Measurements from ENCODE around the gene ELFN2.

Gene ELFN2

DNA sequence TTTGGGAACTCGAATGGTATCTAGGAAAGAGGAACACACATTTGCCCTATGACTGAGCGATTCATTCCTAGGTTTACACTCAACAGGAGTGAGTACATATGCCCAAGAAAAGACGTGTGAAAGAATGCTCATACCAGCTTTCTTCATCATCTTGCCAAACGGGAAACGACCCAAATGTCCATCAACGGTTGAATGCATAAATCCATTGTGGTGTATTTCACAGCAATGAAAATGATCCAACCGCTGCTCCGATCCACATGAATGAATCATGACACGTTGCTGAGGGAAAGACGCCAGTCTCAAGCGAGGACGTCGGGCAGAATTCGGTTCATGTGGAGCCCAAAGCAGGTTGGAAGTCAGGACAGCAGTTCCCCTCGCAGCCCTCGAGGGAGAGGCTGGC lies 73.4 kb downstream of the ELFN2 start:
- DNase-seq = peak; percentile 51

DNA sequence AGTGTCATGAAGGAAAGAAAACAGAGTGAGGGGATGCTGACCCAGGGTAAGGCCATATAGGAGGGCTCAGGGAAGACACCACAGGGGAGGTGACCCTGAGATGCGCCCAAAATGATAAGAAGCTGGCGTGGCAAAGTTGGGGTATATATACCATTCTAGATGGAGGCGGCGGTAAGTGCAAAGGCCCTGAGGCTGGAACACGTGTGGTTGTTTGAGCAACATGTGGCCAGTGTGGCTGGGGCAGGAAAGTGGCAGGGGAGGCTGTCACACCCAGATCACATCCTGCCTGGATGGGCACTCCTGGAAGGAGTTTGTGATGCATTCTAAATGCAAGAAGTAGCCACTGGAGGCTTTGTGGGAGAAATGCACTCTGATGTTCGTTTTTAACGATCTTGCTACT lies 74.8 kb downstream of the ELFN2 start:
- DNase-seq = no peak

DNA sequence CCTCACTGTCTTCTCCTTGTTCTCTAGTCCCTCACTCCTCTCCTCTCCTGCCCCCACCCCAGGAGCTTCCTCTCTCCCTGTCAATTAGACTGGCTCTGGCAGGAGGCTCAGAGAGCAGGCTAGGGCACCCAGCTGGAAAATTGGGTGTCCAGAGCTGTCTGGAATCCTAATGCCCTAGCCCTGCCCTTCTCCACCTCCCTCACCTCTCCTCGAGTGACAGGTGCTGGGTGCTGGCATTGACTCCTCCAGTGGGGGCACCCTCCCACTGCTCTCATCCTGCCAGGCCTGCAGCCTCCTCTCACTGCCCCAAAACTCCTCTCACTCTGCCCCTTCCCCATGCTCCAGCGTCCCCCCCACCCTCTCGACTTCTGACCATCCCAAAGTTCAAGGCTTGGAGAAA lies 76.0 kb downstream of the ELFN2 start:
- DNase-seq = no peak

DNA sequence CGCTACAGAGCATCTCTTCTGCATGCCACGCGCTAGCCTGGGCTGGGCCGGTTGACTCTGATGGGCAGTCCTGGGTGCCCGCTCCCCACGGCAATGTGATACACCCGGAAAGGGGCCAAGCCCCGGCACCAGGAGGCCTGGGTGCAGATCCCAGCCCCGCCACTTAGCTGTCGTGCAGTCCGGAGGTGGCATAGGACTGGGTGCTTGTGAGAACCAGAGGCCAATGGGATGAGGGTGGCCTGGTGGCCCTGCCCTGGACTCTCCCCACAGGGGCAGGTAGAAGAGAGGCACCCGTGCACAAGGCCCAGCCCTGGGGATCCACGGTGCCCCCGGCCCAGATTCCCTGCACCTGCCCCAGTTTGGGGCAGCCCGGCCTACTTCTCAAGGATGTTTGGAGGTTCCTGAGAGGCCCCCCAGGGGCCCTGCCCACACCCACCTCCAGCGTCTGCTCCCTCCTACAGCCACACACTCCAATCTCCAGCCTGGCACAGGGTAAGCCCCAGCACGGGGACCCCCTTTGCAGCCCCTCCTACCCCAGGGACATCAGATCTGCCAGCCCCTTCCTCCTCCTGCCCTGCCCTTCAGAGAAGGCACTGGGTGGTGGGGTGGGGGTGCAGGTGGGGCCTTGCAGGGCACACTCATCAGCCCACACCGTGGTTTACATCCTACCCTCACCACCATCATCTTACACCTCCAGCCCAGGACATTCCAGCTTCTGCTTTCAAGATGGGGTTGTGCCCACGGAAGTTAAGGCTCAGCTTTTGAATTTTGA lies 78.0 kb downstream of the ELFN2 start:
- DNase-seq = no peak

DNA sequence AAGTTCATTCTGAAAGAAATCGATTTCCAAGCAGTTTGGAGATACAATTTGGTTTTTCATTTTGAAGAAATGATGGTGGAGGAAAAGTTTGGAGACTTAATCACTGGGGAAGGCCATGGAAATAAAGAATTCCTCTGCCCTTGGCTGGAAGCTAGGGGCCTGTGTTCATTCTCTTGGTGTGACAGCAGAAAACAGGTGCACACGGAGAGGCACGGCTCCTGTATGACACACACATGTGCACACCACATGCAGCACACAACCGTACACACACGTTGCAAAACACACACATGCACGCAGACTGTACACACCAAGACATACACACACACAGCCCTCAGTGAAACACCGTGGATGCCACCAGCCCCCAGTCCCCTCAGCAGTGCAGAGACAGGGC lies 80.8 kb downstream of the ELFN2 start:
- DNase-seq = no peak

DNA sequence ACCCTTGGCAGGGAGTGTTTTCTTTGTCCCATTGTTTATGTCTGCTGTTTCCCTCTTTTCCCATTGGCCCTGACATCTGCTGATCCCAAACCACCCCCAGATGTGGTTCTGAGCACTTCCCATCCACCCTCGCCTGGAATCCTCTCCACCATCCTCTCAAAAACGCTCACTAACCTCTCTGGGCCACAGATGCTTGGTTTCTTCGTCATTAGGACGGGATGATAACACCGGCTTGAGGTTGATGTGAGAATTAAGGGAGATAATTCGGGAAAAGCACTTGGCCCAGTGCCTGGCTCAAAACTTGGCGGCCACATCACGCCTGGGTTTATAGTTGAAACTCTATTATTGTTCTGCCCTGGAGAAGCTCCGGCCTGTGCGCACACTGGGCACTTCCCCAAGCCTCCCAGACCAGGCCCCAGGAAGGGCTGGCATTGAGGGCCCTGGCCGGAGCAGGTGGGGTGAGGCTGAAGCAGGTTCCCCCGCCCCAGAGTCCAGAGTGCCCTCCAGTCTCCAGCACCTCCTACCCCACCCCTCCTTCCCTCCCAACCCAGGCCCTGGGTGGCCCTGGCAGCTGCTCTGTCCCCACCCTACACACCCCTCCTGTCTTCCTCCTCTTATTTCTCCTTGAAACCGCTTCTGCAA lies 81.3 kb downstream of the ELFN2 start:
- DNase-seq = peak; percentile 96

DNA sequence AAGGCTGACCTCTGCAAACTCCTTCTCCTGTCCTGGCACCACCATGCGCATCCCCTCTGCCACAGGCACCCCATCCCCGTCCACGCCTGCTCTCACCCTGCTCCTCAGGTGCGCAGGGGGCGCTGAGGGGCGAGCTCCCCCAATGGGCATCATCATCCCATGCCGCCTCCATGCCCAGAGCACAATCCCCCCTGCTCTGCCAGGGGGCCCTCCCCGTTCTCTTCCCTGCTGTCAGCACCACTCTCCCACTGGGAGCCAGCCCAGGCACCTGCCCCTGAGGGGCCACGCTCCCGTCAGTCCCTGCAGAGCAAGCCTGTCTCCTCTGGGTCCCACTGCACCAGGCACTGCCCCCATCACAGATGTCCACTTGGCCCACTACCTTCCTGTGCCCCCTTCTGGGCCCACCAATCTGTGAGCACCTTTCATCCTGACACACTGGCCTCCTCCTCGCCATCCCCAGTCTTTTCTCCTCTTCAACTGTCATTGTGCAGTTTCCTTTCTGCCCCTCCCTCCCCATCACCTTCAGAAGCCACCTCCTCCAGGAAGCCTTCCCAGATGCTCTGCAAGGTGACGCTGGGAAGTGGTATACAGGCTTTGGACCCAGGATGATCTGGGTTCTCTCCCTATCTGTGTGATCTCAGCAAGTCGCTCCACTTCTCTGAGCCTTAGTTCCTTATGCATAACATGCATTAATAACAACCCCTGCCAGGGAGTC lies 82.4 kb downstream of the ELFN2 start:
- no peak for DNase-seq

DNA sequence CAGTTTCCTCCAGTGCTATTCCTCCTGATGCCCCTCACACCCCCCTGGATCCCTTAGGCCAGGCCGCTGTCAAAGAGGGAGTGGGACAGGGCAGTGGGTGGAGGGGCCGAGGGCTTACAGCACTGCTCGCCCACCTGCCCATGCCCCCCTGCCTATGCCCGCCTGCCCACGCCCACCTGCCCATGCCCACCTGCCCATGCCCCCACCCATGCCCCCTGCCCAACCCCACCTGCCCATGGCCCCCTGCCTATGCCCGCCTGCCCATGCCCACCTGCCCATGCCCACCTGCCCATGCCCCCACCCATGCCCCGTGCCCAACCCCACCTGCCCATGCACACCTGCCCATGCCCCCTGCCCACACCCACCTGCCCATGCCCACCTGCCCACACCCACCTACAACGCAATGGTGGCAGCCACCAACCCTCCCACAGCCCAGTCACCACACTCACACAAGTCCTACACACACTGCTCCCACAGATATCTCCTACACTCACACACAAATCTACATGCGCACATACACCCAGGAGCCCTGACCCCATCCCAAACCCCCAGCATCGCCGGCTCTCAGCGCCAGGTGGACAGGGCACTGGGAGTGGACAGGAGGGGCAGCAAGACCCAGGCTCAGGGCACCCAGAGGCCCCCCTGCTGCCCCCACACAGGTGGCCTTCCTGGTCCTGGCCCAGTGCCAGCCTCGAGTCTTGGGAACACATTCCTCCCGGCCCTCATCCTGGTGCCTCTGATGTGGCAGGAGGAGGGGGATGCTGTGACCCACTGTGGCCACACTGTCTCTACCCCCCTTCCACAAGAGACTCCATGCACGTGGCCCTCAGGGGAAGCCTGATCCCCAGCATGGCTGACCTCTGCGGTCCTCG lies 83.2 kb downstream of the ELFN2 start:
- no peak for DNase-seq

DNA sequence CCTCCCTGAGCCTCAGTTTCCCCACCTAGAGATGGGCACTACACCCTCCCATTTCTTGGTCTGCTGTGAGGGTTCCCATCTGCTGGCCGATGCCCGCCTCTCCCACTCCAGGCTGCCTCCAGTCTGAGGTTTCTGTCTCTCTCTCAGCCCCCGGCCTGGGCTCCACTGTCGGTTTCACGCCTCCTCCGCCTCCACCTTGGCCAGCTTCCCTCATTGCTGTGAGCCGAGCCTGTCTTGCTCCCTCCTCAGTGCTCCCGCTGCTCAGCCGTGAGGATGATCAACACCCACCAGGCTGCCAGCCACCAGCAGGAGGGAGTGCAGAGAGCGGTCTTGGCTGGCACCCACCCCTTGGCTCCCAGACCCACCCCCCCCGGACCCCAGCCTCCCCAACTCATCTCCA lies 83.9 kb downstream of the ELFN2 start:
- no peak for DNase-seq

DNA sequence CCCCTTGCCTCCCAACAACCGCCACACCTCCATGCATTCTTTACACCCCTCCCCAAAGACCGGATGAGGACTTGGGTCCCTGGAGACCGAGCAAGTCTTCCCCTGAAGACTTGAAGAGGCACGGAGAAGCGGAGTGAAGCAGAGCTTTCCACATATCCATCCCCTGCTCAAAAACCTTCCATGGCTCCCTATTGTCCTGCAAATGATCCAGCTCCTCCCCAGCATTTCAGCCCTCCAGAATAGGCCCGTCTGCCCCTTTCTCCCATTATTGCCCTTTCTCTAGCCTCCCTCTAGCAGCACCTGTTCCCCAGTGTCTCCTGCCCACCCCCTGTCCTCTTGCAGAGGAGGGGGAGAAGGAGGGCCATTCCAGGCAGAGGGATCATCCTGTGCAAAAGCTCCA lies 85.2 kb downstream of the ELFN2 start:
- DNase-seq = no peak

DNA sequence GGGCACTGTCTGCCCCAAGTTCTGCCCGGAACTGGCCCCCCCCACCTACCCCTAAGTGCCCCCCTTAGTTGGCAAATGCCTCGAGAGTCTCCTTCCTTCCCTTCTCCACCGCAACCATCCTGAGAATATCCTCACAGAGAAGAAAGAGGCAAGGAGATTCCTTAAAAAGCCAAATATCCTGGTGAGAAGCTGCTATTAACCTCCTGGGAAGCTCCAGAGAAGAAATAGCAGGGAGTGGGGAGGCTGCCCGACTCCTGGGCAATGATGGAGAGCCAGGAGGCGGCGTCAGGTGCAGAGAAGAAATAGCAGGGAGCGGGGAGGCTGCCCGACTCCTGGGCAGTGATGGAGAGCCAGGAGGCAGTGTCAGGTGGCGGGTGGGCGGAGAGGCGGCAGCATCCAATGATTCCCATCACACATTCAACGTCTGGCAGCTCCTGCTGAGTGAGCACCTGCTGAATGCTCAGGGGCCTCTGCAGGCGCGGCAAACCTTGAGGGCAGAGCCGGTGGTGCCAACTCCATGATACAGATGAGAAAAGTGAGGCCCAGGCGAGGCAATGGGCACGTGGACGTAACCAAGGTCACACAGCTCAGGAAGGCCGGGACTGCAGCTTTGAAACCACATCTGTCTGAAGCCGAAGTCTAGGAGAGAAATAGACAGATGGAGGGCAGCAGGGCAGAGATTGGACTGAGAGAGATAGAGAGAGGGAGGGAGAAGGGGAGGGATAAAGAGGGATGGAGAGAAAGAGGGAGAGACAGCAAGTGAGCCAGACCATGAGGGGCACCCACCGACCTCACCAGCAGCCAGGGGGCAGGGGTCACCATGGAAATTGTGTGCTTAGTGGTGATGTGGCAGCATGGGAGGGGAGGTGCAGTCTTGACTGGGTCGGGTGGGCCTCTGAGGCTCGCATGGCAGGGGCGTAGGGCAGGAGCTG lies 86.7 kb downstream of the ELFN2 start:
- no peak for DNase-seq

DNA sequence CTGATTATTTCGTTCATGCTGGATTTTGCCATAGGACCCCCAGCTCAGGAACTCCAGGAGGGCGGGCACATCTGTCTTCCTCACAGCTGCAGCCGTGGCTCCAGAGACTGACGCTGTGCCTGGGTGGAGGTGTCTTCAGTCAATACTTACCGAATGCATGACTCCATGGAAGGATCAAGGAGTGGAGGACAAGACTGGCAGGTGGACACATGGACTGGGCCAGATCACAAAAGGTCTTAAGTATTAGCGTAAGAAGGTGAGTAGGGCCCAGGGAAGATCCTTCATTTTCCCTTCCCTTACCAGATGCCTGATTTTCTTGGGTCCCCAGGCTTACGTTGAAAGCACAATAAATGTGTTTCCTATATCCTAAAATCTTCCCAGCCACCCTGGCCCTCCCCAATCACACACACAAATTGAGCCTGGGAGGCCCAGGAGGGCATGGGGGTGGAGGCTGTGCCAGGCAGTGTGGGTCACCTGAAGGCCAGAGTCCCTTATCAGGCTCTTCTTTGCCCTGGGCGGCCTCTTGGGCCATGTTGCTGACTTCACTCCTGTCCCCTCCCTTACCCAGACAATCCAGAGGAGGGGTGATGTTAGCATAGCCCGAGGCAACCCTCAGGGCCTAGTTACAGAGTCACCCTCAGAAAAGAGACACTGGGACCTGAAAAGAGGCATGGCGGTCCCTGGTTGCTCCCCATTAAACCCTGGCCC lies 88.6 kb downstream of the ELFN2 start:
- DNase-seq = no peak

DNA sequence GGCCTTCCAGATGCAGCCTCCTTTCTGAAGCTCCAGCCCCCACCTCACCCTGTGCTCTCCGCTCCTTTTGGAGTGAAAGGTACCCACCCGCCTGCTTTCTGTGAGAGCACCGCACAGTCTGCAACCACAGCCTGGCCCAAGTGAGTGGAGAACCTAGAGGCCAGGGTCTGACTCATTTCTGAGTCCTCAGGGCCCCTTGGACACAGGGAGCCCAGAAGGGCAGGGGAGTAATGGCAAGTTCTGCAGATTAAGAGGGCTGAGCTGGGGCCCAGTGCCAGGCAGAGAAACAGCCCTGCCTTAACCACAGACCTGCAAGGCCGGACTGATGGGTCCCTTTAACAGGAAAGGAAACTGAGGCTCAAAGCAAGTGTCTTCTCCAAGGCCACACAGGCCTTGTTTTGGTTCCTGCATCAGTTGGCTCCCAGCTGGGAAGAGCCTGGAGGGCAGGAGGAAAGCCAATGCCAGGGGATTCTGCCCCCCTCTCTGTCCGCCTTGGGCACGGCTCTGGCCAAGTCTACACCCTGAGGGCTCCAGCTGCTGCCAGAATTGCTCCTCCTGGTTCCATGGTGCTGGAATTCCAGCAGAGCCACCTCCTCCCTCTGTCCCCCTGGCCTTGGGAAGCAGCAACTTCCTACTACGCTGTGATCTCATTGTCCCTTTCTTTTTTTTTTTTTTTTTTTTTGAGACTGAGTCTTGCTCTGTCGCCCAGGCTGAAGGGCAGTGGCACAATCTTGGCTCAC lies 89.9 kb downstream of the ELFN2 start:
- DNase-seq = no peak

DNA sequence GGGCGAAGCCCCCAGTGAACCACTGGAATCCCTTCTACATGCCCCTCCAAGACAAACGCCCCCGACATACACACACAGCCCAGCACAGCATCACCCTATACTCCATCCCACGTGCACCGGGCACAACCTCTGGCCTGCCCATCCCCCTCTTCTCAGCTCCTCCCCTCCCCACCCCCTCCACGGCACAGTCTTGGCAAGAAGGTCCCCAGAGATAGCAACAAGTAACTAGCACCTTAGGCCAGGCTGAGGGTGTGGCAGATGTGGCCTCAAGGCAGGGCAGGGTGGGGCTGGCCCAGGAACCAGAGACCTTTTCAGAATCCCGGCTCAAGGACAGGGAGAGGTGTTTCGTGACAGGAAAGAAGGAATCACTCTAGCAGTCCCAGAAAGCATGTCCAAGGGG lies 90.7 kb downstream of the ELFN2 start:
- no peak for DNase-seq

DNA sequence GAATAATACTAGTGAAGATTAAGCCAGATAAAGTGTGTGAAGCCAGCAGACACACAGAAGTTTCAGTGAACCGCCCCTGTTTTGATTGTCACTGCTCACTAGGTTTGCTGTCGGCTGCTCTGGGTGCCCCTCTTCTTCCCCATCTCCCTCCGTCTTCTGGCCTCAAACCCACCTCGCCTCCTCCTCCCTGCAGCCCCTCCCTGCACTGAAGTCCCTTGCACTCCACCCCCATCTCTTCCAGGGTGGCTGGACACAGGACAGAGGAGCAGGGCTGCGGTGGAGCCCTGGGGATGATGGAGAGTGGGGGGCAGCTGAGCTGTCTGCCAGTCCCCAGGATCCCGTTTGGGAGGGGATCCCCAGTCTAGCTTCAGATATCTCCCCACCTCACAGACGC lies 91.5 kb downstream of the ELFN2 start:
- DNase-seq = no peak

DNA sequence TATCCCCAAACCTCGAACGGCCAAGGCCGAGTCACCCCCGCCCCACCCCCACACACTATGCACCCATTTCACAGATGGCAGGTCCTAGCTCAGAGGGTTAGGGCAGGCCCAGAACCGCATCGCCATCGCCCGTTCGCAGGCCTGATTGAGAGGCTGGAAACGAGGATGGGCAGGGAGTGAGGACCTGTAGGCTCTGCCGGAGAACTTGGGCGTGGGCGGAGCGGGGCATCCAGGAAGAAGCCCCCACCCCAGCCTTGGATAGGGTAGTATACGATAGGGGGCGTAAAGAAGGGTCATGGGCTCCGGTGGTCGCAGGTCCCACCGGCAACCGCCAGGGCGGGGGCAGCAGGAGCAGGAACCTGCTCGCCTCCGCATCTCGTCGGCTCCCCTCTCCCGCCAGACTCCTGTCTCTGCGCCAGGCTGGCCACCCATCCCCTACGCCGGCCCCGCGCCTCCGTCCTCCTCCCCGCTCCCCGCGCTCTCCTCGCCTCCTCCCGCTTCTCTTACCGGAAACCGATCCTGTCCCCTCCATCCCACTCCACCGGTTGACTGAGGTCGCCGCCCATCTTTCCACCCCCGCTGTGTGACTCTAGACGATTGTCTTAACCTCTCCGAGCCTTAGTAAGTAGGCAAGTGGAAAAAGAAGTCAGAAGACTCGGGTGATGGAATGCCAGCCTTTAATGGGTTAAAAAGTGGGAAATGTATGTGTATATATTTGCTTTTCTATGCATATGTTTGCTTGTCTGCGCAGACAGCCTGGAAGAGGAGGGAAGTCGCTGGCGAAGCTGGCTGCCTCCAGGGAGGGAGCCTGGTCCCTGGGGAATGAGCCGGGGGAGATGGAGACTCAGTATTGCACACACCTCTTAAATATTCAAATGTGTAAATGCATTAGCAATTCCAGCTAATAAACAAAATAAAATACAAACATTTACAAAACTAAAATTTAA lies 92.1 kb downstream of the ELFN2 start:
- peak; percentile 28 for DNase-seq

DNA sequence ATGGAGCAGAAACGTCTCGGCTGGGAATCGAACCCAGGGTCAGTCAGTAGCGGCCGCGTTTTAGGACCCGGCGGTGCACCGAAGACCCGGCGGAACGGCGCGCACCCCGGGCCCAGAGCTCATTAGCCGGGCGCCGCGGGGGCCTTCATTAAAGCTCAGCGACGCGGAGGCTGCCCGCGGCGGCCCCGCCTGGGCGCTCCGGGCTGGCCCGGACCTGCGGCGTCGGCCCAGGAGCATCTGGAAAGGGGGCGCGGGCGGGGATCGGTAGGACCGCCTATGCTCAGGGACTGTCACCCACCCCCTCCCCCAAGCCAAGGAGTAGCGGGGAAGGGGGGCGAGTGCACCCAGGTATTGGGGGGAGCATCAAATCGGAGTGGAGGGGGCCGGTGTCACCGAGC lies 92.8 kb downstream of the ELFN2 start:
- no peak for DNase-seq

DNA sequence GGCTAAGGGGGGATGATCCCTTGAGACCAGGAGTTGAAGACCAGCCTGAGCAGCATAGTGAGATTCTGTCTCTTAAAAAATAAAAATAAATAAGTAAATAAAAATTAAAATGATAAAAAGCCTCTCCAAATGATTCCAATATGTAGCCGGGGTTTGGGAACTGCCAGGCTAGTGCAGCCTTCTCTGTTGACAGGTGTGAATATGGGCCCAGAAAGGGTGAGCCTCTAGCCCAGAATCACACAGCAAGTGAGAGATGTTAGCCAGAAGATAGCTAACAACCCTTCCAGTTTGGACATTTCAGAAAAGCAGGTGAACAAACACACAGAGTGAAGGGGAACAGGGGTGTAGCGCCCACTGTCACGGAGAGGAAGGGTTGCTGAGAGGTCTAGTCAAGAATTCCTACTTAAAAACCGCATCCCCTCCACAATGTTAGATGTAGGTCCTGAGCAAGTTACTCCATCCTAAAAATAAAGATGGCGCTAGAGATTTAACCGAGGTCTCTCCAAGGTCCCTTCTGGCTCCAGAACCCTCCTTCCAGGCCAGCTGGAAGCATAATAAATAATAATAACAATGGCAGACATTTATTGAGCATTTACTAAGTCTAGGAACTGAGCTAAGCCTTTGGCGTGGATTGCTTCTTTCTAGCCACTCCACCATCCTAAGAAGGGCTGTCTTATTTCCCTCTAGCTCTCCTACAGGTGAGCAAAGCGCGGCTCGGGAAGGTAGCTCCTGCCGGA lies 93.4 kb downstream of the ELFN2 start:
- no peak for DNase-seq

Data from fibroblast of skin of right quadriceps (primary cell).